Breast epithelium (tissue), 3 donors: ENCODE measurements around the gene GRIN3A.

Source experiments
- POLR2A ChIP-seq: fragments of 450-650 bp; IDR thresholded peaks from one replicate; pipeline ENCODE4 v1.6.1; 2016; ENCODE audit warnings: antibody characterized with exemption, mild to moderate bottlenecking, moderate library complexity
- POLR2AphosphoS5 ChIP-seq, 3 donors: sonication (generic); formaldehyde crosslinking; IDR thresholded peaks; one replicate each; pipeline ENCODE4 v1.6.1; 2017; ENCODE audit warnings: antibody characterized with exemption in 3 of 3
- TF ChIP-seq, protein P1 (sequence below), 3 donors: fragments of 450-650 bp; IDR thresholded peaks; one replicate each; pipeline ENCODE4 v1.5.1; 2016 to 2017; ENCODE audit warnings: antibody characterized with exemption in 3 of 3, mild to moderate bottlenecking in 3 of 3, moderate library complexity in 3 of 3

DNA sequence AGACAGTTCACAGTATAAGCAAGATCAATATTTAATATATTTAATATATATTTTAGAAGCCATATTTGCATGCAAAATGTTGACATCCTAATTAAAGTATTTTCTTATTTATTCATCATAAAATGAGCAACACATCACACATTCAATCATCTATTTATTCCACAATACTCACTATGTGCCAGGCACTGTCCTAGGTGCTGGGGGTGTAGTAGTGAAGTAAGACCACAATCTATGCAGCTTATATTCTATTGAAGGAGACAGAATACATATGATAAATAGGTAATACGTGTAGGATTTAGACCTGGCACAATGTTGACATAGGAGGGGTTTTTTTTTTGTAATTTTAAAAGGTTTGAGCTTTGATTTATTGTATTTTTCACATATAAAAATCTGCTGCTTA lies 63.1 kb downstream of the GRIN3A start:
- no peak for TF ChIP-seq POLR2A
- TF ChIP-seq, protein P1, sequence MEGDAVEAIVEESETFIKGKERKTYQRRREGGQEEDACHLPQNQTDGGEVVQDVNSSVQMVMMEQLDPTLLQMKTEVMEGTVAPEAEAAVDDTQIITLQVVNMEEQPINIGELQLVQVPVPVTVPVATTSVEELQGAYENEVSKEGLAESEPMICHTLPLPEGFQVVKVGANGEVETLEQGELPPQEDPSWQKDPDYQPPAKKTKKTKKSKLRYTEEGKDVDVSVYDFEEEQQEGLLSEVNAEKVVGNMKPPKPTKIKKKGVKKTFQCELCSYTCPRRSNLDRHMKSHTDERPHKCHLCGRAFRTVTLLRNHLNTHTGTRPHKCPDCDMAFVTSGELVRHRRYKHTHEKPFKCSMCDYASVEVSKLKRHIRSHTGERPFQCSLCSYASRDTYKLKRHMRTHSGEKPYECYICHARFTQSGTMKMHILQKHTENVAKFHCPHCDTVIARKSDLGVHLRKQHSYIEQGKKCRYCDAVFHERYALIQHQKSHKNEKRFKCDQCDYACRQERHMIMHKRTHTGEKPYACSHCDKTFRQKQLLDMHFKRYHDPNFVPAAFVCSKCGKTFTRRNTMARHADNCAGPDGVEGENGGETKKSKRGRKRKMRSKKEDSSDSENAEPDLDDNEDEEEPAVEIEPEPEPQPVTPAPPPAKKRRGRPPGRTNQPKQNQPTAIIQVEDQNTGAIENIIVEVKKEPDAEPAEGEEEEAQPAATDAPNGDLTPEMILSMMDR (IDR thresholded peaks at IDR 0.05): no peak
- no peak for TF ChIP-seq POLR2AphosphoS5 (IDR thresholded peaks at IDR 0.05)
